HG02610 (cell line): ENCODE results near the gene OR52A5.

Experiments
- ATAC-seq: cut with Tn5 transposase; IDR thresholded peaks from one replicate; pipeline ENCODE4 v1.9.1; 2021; ENCODE audit warnings: mild to moderate bottlenecking, moderate library complexity; ENCODE audit not compliant: unreplicated experiment

Gene OR52A5

GRCh38 chr11:5117588-5117987 is 20.6 kb downstream of the OR52A5 start:
- no peak for ATAC-seq

DNA sequence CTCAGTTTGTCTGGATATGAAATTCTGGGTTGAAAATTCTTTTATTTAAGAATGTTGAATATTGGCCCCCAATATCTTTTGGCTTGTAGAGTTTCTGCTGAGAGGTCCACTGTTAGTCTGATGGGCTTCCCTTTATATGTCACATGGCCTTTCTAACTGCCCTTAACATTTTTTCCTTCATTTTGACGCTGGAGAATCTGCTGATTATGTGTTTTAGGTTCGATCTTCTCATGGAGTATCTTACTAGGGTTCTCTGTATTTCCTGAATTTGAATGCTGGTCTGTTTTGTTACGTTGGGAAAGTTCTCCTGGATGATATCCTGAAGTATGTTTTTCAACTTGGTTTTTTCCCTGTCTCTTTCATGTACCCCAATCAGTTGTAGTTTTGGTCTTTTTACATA is 22.8 kb downstream of the OR52A5 start:
- ATAC-seq: no peak

GRCh38 chr11:5107285-5107684 is 30.9 kb downstream of the OR52A5 start:
- no peak for ATAC-seq

GRCh38 chr11:5103066-5103465 is 35.1 kb downstream of the OR52A5 start:
- ATAC-seq: no peak

DNA sequence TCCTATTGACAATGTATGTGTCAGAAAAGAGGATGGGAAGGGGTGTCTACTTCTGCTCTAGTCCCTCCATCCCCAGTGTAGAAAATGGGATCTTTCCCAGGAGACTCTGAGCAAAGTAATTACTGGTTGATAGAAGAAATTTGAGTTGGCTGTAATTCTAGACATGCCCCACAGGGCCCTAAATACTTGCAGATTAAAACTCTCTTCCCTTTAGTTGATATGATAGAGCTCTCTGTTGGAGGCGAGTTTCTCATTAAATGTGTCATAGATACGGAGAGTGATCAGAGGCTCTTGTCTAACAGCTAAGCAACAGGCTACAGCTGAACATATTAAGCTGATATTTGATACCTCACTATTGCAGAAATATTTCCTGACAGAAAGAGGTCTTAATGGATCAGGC is 35.9 kb downstream of the OR52A5 start:
- no peak for ATAC-seq

GRCh38 chr11:5096011-5096410 is 42.1 kb downstream of the OR52A5 start:
- ATAC-seq: no peak

DNA sequence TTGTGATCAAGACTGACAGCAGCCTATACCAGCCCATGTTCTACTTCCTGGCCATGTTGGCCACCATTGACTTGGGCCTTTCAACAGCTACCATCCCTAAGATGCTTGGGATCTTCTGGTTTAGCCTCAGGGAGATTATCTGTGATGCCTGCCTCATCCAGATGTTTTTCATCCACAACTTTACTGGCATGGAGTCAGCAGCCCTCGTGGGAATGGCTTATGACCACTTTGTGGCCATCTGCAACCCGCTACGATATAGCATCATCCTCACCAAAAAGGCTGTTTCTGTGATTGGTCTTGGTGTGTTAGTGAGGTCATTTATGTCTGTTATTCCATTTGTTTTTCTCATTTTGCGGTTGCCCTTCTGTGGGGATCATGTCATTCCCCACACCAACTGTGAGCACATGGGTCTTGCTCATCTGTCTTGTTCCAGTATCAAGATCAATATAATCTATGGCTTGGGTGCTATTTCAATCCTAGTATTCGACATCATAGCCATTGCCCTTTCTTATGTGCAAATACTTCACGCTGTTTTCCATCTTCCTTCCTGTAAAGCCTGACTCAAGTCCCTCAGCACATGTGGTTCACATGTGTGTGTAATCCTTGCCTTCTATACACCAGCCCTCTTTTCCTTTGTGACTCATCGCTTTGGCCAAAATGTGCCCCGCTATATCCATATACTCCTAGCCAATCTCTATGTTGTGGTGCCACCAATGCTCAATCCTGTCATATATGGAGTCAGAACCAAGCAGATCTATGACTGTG is 45.2 kb downstream of the OR52A5 start:
- no peak for ATAC-seq

DNA sequence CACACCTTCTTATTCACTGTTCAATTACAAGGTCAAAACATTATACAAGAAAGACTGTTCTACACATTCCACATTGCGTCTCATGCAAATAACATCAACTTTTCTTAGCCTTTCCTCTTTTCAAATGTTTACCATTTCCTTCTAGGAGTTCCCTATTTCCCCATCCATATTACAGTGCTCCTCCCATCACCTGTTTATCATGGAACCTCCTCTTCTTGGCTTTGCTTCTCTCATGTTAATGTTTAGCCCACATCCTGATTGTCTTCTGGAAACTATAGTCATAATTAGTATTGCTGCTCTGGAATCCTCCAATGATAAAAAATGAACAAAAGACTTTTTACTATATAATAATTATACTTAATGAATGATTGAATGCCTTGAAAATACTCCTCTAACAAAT is 47.5 kb downstream of the OR52A5 start:
- no peak for ATAC-seq

- no peak for ATAC-seq
These were observed 49.6 kb downstream of the OR52A5 start for GRCh38 chr11:5088556-5088955.

DNA sequence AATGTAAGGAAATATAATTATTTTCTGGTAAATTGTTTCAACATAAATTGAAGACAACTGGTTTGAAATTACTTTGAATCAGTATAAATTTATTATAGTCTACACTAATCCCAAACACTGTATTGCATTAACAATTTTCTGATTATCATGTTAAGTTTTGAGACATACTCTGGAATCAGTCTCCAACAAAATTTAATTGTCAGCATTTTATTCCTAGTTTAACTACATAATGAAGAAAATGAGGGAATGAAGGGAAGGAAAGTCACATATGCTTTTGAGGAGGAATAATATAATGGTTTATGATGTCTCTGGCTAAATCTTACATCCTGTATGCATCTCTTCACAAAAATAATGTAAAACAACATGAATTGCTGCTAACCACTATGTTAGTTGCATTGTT is 54.6 kb downstream of the OR52A5 start:
- no peak for ATAC-seq

DNA sequence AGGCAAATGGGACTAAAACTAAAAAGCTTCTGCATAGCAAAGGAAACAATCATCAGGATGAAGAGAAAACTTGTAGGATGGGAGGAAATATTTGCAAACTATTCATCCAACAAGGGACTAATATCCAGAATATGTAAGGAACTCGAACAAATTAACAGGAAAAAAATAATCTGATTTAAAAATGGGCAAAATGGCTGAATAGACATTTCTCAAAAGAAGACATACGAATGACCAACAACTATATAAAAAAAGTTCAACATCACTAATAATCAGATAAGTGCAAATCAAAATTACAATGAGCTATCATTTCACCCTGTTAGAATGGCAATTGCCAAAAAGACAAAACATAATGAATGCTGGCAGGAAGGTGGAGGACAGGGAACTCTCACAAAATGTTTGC is 56.8 kb downstream of the OR52A5 start:
- ATAC-seq: no peak
